ENCODE measurements around the gene LRRC52.
"Not testable (repeated sequence)": the region's sequence is repeated elsewhere in the genome, so short reads cannot be mapped to it uniquely, and the experiment has no call there.

Gene LRRC52

GRCh38 chr1:165592945-165593823 is 49.4 kb downstream of the LRRC52 start:
- H3K36me3 ChIP-seq (ENCODE audit: insufficient read depth, low read depth, low read length) = no peaks in the 10 kb centered on the region
- no peak overlapping the region for H3K9ac ChIP-seq (ENCODE audit: low read depth, low read length)
- H3K27ac ChIP-seq (ENCODE audit: low read length) = no peak overlapping the region
- no peaks in the 10 kb centered on the region for H3K4me1 ChIP-seq (ENCODE audit: insufficient read depth, low read length)
- H3K4me3 ChIP-seq (ENCODE audit: low read length) = no peak overlapping the region
- peaks cover 11% of the 10 kb centered on the region; the same call in 1 of the 2 replicates for H3K27me3 ChIP-seq (ENCODE audit: insufficient read depth, low read length)
- no peaks in the 10 kb centered on the region for H3K9me3 ChIP-seq (ENCODE audit: insufficient read depth, low read depth, low read length)

DNA sequence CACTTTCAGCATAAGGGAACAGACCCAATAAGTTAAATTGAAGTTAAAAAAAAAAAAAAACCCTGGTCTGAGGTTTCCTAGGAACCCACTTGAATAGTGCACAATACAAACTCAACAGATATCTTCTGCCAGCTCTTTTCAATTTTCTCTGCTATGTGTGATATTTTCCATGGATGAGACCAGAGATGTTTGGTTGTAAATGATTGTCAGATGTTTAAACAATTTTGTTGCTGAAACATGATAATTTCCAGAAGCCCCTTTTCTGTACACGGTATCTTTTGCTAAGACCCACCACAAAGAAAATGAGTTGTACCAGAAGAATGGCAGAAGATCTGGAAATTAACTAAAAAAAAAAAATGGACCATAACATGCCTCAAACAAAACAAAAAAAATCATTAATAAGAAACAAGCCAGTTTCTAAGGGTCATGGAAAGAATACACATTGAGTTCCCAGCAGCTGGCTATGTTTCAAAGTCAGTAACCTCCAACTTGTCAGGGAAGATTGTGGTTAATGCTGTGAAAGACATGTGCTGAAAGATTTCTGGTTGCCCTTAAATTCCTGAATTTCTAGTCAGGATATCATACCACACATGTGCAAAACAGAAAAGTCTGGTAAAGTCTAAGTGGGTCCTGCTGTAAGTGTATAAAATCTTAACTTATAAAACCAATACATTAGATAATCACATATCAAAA is 51.6 kb downstream of the LRRC52 start:
- Histone ChIP-seq H3K36me3 (ENCODE audit: insufficient read depth, low read depth, low read length) (no peaks in the 10 kb centered on the region), H3K27ac (ENCODE audit: low read length) (no peak overlapping the region), H3K4me1 (ENCODE audit: insufficient read depth, low read length) (no peaks in the 10 kb centered on the region; the same call in 1 of the 2 replicates), H3K9ac (ENCODE audit: low read depth, low read length) (no peak overlapping the region), H3K4me3 (ENCODE audit: low read length) (no peak overlapping the region), H3K27me3 (ENCODE audit: insufficient read depth, low read length) (peaks cover 11% of the 10 kb centered on the region; the same call in 1 of the 2 replicates), H3K9me3 (ENCODE audit: insufficient read depth, low read depth, low read length) (no peaks in the 10 kb centered on the region)

- no peaks in the 10 kb centered on the region for H3K36me3 ChIP-seq (ENCODE audit: insufficient read depth, low read depth, low read length)
- H3K4me1 ChIP-seq (ENCODE audit: insufficient read depth, low read length) = no peaks in the 10 kb centered on the region; the same call in 1 of the 2 replicates
- peak overlapping the region; percentile 58 for H3K27ac ChIP-seq (ENCODE audit: low read length)
- H3K27me3 ChIP-seq (ENCODE audit: insufficient read depth, low read length) = peaks cover 11% of the 10 kb centered on the region; the same call in 1 of the 2 replicates
- H3K9ac ChIP-seq (ENCODE audit: low read depth, low read length) = peak overlapping the region; percentile 85
- no peaks in the 10 kb centered on the region for H3K9me3 ChIP-seq (ENCODE audit: insufficient read depth, low read depth, low read length)
- peak overlapping the region; percentile 90 for H3K4me3 ChIP-seq (ENCODE audit: low read length)
These were observed 54.3 kb downstream of the LRRC52 start for GRCh38 chr1:165597883-165598675.

GRCh38 chr1:165598676-165599059 is 54.9 kb downstream of the LRRC52 start:
- Histone ChIP-seq H3K9ac (ENCODE audit: low read depth, low read length) (peak overlapping the region; percentile 85), H3K4me1 (ENCODE audit: insufficient read depth, low read length) (no peaks in the 10 kb centered on the region; the same call in 1 of the 2 replicates), H3K36me3 (ENCODE audit: insufficient read depth, low read depth, low read length) (no peaks in the 10 kb centered on the region), H3K9me3 (ENCODE audit: insufficient read depth, low read depth, low read length) (no peaks in the 10 kb centered on the region), H3K4me3 (ENCODE audit: low read length) (peak overlapping the region; percentile 90), H3K27ac (ENCODE audit: low read length) (peak overlapping the region; percentile 58), H3K27me3 (ENCODE audit: insufficient read depth, low read length) (peaks cover 11% of the 10 kb centered on the region; the same call in 1 of the 2 replicates)

DNA sequence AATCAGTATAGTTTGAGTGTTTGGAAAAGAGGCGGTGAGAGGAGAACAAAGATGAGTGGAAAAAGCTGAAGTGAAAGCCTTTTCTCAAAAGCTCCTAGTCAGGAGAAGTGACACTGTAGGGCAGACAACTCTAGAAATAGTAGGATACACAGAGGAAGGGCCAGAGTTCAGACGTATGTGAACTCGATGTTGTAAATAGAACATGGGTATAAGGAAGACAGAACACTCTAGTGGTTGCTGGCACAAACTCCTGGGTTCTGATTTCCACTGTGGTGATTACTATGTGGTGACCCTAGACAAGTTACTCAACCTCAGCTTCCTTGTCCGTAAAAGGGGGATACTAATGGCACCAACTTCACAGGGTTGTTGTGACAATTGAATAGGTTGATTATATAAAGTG is 57.0 kb downstream of the LRRC52 start:
- Histone ChIP-seq H3K27ac (ENCODE audit: low read length) (no peak overlapping the region), H3K36me3 (ENCODE audit: insufficient read depth, low read depth, low read length) (no peaks in the 10 kb centered on the region), H3K4me3 (ENCODE audit: low read length) (no peak overlapping the region), H3K27me3 (ENCODE audit: insufficient read depth, low read length) (no peaks in the 10 kb centered on the region), H3K9me3 (ENCODE audit: insufficient read depth, low read depth, low read length) (no peaks in the 10 kb centered on the region), H3K4me1 (ENCODE audit: insufficient read depth, low read length) (no peaks in the 10 kb centered on the region; the same call in 1 of the 2 replicates), H3K9ac (ENCODE audit: low read depth, low read length) (no peak overlapping the region)

DNA sequence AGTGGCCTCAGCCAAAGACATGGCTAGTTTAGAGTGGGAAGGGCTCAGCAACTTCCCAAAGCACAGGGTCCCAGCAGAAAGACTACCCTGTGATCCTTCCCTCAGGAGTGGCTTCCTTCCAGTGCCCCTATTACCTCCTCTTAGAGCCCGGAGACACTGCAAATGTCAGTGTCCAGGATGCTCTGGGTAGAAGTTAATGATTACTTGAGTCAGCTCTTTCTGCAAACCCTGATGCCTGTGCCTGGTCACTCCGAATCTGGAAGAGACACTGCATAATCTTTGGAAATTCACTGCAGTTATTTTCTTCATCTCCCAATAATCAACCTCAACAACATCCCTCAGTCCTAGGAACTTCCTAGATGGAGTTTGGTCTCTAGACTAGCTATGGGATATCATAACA is 60.0 kb downstream of the LRRC52 start:
- no peaks in the 10 kb centered on the region for H3K27me3 ChIP-seq (ENCODE audit: insufficient read depth, low read length)
- no peaks in the 10 kb centered on the region; the same call in 1 of the 2 replicates for H3K4me1 ChIP-seq (ENCODE audit: insufficient read depth, low read length)
- H3K27ac ChIP-seq (ENCODE audit: low read length) = no peak overlapping the region
- no peaks in the 10 kb centered on the region for H3K9me3 ChIP-seq (ENCODE audit: insufficient read depth, low read depth, low read length)
- H3K4me3 ChIP-seq (ENCODE audit: low read length) = no peak overlapping the region
- no peaks in the 10 kb centered on the region for H3K36me3 ChIP-seq (ENCODE audit: insufficient read depth, low read depth, low read length)
- H3K9ac ChIP-seq (ENCODE audit: low read depth, low read length) = no peak overlapping the region

GRCh38 chr1:165605246-165605645 is 61.4 kb downstream of the LRRC52 start:
- Histone ChIP-seq H3K9ac (ENCODE audit: low read depth, low read length) (no peak overlapping the region), H3K27ac (ENCODE audit: low read length) (no peak overlapping the region), H3K36me3 (ENCODE audit: insufficient read depth, low read depth, low read length) (no peaks in the 10 kb centered on the region), H3K4me1 (ENCODE audit: insufficient read depth, low read length) (no peaks in the 10 kb centered on the region), H3K27me3 (ENCODE audit: insufficient read depth, low read length) (no peaks in the 10 kb centered on the region), H3K4me3 (ENCODE audit: low read length) (no peak overlapping the region), H3K9me3 (ENCODE audit: insufficient read depth, low read depth, low read length) (no peaks in the 10 kb centered on the region)

DNA sequence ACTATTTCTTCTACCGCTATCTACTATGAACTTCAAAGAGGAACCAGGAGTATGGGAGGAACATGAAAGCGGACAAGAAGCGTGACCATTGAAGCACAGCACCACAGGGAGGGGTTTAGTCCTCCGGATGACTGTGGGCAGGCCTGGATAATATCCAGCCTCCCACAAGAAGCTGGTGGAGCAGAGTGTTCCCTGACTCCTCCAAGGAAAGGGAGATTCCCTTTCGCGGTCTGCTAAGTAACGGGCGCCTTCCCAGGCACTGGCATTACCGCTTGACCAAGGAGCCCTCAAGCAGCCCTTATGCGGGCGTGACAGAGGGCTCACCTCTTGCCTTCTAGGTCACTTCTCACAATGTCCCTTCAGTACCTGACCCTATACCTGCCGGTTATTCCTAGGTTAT is 62.9 kb downstream of the LRRC52 start:
- H3K27me3 ChIP-seq (ENCODE audit: insufficient read depth, low read length); H3K9ac ChIP-seq (ENCODE audit: low read depth, low read length); H3K4me3 ChIP-seq (ENCODE audit: low read length); H3K27ac ChIP-seq (ENCODE audit: low read length); H3K4me1 ChIP-seq (ENCODE audit: insufficient read depth, low read length); H3K9me3 ChIP-seq (ENCODE audit: insufficient read depth, low read depth, low read length); H3K36me3 ChIP-seq (ENCODE audit: insufficient read depth, low read depth, low read length): not testable (repeated sequence)

GRCh38 chr1:165610866-165611265 is 67.1 kb downstream of the LRRC52 start:
- no peak overlapping the region for H3K9ac ChIP-seq (ENCODE audit: low read depth, low read length)

GRCh38 chr1:165612062-165612461 is 68.3 kb downstream of the LRRC52 start:
- Histone ChIP-seq H3K27ac (ENCODE audit: low read length) (no peak overlapping the region), H3K9ac (ENCODE audit: low read depth, low read length) (no peak overlapping the region), H3K36me3 (ENCODE audit: insufficient read depth, low read depth, low read length) (no peaks in the 10 kb centered on the region), H3K4me1 (ENCODE audit: insufficient read depth, low read length) (peaks cover 5% of the 10 kb centered on the region; the same call in 1 of the 2 replicates), H3K9me3 (ENCODE audit: insufficient read depth, low read depth, low read length) (peaks cover 3% of the 10 kb centered on the region), H3K27me3 (ENCODE audit: insufficient read depth, low read length) (no peaks in the 10 kb centered on the region), H3K4me3 (ENCODE audit: low read length) (no peak overlapping the region)

More at GRCh38 chr1:165610866-165611265, 67.1 kb downstream of the LRRC52 start:
- Histone ChIP-seq H3K27ac (ENCODE audit: low read length) (no peak overlapping the region), H3K4me1 (ENCODE audit: insufficient read depth, low read length) (no peaks in the 10 kb centered on the region), H3K27me3 (ENCODE audit: insufficient read depth, low read length) (no peaks in the 10 kb centered on the region), H3K4me3 (ENCODE audit: low read length) (no peak overlapping the region), H3K36me3 (ENCODE audit: insufficient read depth, low read depth, low read length) (no peaks in the 10 kb centered on the region), H3K9me3 (ENCODE audit: insufficient read depth, low read depth, low read length) (peaks cover 3% of the 10 kb centered on the region)

Measured in iPS-20b (cell line).